Measurements from ENCODE around the gene PDIA6.

PDIA6 gene

DNA sequence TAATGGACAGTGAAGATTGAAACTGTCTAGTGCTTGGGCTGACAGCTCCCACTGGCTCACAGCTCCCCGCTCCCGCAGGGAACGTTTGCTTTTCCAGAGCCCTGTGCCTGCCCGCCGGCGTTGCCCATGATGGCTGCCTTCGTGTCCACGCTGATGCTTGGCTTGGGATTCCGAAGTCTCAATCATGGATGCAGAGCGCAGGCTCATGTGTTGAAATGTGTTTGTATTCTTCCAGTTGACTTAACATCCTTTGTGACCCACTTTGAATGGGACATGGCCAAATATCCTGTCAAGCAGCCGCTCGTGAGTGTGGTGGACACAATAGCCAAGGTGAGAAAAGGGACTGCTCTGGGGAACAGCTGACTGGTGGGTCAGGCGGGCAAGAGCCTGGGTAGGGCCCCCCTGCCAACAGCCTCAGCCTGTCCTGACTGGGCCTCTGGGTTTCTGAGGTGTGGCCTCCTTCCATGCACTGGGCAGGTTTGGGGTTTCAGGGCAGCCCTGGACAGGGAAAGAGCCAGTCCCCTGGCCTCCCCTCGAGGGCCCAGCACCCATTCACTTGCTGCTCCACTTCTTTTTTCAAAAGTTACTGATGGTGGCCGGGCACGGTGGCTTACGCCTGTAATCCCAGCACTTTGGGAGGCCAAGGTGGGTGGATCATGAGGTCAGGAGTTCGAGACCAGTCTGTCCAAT lies 48.3 kb downstream of the PDIA6 start:
- no peak for DNase-seq (ENCODE audit: low read depth)

DNA sequence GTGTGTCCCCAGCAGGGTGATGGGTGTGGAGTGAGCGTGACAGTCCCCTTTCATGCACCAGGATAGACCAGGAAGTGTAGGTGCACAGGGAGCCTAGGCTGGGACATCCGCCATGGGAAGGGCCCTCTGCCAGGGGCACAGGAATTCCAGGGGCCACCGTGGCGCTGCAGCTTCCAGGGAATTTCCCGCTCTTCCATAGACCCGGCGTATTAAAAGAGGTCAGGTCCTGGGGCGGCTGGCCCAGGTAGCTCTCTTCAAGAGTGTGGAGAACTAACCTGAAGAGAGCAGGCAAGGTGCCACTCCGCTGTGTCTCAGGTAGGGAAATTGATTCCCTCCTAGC lies 49.2 kb downstream of the PDIA6 start:
- DNase-seq (ENCODE audit: low read depth) = no peak

DNA sequence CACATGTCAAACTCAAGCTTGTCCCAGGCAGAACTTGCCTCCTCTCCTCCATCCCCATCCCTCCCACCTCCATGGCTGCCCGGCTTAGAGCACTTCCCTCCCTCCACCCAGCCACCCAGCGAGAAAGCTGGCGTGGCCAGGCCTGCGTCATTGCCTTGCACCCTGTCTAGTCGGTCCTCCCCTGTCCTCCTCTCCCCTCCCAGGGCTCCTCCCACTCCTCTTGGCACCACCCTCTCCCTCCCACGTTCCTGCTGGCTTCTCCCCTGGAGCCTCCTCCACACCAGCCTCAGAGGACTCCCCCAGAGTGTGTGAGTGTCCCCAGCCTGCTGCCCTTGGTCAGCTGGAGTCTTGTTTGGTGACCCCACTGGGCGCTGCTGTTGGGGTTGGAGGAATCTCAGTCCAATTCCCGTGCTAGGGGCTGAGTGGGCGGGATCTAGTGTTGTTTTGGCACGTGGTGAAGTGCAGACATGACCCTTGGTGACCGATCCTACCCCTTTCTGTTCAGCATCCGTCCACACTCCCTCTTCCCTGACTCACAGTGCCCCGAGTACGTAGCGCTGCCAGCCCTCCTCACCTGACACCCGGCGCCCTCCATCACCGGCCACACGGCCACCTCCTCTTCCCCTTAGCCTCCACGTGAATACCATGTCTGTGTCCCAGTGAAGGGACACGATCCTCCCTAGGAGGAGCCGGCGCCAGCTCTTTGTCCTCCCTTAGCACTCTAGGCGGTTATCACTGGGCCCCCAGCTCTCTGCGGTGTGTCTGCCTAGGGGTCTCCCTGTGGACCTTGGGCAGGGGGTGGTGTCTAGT lies 49.7 kb downstream of the PDIA6 start:
- no peak for DNase-seq (ENCODE audit: low read depth)

DNA sequence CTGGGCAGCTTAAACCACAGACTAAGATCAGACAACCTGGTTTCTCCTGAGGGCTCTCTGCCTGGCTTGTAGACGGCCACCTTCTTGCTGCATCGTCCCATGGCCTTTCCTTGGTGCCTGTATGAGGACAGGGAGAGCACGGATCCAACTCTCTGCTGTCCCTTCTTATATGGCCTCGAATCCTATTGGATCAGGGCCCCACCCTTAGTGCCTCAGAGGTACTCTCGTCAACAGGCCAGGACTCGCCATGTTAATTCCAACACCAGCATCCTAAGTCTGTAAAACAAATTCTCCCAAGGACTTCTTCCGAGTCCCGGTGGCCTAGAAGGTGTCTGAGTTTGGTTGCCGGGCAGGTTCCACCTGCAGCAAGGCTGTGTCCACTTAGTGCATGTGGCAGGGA lies 51.0 kb downstream of the PDIA6 start:
- no peak for DNase-seq (ENCODE audit: low read depth)

DNA sequence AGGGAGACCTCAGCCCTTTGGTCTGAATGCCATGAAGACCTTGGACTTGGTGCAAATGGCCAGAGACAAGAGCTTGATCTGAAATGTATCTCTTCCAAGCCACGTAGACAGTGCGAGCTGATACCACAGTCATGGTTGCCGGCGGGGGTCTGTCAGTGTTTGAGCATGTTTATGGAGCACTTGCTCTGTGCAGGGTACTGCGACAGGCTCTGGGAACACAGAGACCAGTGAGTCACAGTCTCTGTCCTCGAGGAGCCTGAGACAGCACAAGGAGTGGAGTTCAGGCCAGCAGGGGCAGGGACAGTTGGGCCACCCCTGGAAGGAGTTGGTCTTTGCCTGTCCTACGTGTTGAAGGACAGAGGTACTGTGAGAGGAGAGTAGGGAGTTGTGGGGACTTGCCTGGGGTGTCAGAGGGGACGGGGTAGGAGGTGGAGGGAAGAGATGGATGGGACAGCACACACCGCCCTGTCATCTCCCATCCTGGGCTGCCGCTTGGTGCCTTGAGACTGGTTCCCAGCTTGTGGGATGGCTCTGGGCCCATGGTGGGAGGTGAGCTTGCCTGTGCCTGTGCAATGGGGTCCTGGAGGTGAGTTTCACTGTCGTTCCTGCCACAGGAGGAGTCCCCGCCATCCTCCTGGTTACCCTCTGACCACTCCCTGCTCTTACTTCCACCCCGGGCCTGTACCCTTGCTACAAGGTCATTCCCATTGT lies 51.6 kb downstream of the PDIA6 start:
- DNase-seq (ENCODE audit: low read depth) = no peak

DNA sequence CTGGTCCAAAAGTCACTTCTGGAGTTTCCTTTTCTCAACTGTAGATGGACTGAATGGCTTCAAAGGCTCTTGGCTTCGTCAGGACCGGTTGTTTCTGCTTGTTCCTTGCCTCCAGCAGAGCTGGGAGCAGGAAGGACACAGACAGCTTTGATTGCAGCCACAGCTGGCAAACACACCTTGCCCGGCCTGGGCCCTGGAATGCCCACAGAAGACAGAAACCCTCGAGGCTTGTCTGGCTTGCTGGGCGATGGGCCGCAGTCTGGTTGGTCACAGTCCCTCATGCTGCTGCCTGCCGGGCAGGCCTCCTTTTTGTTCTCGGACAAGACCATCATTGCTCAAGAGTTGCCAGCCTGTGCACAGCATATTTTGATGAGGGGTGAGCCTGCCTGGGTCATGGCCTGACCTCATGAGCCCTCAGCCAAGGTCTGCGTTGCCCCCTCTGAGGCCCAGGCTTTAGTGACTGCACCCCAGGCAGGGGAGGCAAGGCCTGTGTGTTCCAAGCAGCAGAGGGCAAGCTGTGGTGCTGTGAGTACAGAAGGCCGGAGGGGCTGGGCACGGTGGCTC lies 53.4 kb downstream of the PDIA6 start:
- no peak for DNase-seq (ENCODE audit: low read depth)

DNA sequence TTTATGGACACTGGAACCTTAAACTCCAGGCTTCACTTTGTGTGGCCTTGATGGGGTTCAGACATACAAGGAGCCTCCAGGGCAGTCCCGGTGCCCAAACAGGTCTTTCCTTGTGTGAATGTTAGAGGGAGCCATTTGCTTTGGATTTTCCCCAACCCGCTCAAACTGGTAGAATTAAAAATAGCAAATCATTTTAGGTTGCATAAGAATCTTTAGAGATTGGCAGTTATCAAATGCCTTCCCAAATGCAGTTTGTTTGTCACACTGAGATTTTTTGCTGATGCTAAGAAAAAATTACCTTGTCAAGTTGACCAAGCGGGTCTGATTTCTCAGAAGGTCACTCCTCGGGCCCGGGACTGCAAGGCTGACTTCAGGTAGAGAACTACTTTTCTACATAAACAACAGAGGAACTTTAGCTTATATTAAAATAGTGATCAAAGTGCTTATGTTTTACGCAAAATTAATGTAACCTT lies 54.7 kb downstream of the PDIA6 start:
- no peak for DNase-seq (ENCODE audit: low read depth)

DNA sequence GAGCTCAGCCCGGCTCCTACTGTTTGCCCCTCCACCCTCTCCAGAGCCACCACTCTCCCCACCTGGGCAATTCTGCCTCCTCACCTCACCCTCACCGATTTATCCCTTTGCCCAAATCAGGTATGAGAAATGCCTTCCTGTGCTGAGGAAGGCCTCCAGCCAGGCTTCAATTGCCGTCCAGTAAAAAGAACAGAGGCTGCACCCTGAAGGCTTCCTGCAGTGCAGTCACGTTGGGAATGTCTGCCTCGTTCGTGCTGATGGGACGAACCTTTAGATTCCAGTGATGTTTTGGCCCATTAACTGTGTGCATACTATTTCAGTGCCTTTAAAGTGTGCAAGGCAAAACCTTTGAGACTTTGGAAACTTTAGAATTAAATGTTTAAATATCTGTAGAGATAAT lies 57.0 kb downstream of the PDIA6 start:
- no peak for DNase-seq (ENCODE audit: low read depth)

DNA sequence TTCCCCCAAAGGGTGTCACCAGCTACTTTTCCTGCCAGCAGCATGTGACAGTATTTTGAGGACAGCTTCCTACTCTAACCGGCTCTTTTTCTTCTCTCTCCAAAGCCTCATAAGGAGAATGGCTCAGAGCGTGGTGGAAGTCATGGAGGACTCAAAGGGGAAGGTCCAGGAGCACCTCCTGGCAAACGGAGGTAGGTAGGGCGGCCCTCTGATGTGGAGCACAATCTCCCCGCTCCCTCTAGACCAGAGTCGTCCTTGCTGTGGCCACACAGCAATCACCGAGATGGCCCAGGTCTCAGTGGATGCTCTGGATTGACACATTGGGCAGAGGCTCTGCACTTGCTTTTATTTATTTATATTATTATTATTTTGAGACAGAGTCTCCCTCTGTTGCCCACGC lies 58.7 kb downstream of the PDIA6 start:
- DNase-seq (ENCODE audit: low read depth) = no peak

DNA sequence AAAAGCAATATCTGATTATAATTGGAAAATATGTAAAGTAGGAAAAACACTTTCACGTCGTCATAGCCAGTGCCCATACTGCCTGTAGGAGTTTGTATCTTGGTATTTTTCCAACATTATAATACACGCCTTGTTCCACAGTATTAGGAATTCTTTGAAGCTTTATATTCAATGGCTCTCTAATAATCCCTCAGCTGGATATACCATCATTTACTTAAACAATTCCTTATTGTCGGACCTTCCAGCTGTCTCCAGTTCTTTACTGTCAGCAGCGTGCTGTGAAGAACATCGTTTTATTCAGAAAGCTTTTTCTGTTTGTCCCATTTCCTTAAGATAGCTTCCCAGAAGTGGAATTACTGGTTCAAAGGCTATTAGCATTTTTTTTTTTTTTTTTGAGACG lies 59.4 kb downstream of the PDIA6 start:
- no peak for DNase-seq (ENCODE audit: low read depth)

DNA sequence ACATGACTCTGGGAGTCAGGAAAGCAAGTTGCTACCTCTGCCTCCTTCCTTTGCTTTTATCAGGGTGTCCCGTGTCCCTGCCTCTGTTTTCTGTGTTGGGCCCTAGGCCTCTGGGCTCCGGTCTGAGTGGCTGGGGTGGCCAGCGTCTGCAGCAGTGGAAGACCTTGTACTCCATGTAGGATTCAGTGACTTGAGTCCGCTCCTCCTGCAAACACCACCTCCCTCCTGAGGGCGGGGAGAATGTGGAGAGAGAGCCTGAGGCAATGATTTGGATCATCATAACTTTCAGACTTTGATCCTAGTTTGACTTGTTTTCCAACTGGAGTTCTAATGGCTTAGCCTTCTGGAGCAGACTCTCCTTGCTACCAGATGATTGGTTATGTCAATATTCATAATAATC lies 60.3 kb downstream of the PDIA6 start:
- no peak for DNase-seq (ENCODE audit: low read depth)

DNA sequence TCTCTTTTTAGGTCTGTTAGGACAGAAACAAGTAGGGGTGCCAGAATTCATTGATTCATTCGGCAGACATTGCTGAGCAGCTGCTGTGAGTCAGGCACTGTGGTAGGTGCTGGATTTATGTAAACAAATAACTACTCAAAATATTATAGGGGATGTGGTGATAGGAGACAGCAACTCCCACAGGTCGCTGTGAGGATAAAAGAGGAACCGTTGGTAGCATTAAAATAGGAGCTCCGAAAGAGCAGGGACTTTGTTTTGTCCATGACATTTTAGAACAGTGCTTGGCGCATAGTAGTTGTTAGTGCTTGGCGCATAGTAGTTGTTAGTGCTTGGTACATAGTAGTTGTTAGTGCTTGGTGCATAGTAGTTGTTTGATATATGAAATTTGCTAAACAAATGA lies 62.0 kb downstream of the PDIA6 start:
- DNase-seq (ENCODE audit: low read depth) = no peak

DNA sequence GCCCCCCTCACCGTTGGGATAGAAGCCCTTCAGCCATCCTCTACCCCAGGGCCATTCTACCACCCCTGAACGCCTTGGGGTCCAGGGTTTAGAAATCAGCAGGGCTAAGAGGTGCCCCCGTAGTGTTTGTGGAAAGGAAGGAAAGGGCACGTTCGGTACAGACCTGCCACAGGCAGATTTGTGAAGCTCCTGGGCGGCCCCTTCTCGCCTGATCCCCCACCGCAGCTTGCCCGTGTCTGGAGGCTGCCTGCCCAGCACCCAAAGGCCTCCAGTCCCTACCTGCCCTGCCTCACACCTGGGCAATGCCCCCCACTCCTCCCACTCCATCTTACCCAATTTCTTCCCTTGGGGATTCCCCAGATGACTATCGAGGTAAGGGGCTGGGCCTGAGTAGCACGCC lies 69.9 kb downstream of the PDIA6 start:
- no peak for DNase-seq (ENCODE audit: low read depth)

DNA sequence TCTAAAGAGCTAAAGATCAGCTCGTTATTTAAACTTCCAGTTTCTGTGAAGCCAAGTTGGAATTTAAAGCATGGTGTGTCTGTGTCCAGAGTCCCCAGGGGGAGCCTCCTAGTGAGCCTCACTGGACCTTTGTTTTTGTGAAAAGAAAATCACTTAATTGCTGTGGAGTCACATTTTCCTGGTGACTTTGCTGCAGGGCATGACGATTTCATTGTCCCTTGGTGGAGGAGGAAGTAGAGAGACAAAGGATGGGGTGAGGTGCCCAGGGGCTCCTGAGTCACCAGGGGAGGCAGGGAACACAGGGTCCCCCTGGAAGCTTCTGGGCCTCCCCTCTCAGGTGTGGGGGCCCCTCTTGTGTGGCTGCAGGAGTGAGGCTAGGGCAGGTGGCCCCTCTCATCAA lies 71.4 kb downstream of the PDIA6 start:
- no peak for DNase-seq (ENCODE audit: low read depth)

DNA sequence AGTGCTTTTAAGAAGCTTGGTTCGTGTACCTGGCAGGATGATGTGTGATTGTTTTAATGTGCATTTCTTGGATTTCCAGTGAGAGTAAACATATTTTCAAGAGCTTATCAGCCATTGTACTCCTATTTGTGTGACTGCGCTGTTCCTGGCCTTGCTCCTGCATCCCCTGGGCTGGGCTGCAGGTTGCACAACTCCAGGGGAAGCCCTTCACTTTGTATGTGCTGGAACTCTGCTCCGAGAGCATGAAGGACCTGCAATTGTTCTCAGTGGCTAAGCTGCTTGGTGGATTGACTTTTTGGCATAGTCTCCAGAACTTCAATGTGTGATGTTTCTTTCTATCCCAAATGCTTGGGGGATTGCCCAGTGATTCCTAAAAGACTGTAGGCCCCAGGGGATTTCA lies 72.4 kb downstream of the PDIA6 start:
- DNase-seq (ENCODE audit: low read depth) = no peak

DNA sequence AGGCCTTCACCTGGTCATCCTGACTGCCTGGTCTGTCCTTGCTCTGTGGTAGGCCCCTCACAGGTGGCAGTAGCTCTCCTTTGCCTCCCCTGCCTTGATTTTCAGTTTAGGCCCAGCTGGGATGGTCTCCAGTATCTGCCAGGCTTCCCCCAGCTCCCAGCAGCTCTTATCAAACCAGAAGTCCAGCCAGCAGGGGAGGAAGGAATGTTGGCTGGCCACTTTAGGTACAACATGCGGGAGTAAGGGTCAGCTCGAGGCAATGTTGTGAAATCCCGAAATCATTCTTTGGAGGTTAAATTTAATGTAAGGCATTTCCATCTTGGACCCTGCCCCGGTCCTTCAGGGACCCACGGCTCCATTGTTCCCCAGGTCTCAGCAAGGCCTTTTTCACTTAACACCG lies 74.4 kb downstream of the PDIA6 start:
- no peak for DNase-seq (ENCODE audit: low read depth)

DNA sequence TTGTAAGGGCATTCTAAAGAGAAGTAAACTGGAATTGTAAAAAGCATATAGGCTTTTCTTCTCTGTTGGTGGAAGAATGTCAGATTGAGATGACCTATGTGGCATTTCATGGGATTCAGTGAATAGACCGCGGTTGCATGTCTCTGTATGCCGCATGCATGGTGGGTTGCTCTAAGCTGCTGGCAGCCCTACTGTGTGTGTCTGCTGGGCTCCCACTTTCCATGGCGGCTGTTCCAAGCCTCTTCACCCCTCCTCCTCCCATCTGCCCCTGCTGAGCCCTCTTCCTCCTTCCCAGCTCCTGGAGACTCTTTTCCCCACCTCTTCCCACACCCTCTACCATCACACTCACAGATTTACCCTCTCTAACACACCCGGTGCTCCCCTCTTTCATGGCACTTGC lies 78.6 kb downstream of the PDIA6 start:
- DNase-seq (ENCODE audit: low read depth) = no peak

DNA sequence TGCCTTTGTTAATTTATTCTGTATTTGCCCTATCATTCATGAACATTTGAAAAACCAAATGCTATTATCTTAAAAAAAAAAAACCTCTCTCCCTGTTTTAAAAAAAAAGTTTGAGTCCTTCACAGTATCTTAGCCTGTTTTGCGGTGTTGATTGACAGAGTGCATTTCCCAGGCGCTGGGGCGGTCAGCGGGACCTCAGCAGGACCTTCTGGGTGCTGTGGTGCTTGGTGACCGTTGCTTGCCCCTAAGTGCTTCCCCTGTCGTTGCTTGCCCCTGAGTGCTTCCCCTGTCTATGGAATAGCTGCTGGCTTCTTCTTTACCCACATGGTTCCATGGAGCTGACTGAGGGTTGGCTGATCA lies 79.0 kb downstream of the PDIA6 start:
- DNase-seq (ENCODE audit: low read depth) = no peak
